ENCODE results near the gene ANP32A. TPM values are rescaled to one million over a fixed set of nuclear protein-coding genes. Genes with fewer than 3 reads are reported as not detected.

Gene ANP32A
- total and polyA plus RNA-seq, 9 donors = 29.4 to 158 (median 86.3) TPM

DNA sequence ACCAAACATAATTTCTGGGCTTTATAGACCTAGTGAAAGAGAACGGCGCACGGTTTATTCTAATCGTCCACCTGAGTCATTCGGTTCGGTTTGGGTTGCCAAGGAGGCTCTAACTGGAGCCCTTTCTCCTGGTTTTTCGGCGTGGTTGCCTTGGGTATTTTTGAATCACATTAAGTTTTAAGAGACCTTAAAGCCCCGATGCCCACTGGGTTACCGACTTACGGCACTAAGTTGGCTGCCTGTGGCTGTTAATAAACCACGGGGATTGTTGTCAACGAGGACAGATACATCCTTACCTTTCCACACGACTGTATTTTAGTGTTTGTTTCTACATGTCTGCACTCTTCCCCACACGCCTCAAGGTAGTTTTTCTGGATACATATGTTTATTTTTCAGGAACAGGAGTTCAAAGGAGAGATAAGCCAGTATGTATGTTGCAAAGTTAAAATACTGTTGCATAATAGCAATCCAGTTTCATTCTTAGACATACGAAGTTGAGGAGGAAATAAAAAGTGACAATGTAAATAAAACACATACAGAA is 1.2 kb upstream of the ANP32A start:
- Histone ChIP-seq H3K36me3 (no peaks in the 10 kb centered on the region), H3K4me1 (ENCODE audit: insufficient read depth) (peaks cover 2% of the 10 kb centered on the region), H3K27ac (no peak overlapping the region), H3K27me3 (no peaks in the 10 kb centered on the region), H3K9me3 (no peaks in the 10 kb centered on the region), H3K4me3 (peak overlapping the region; percentile 89)
- intact Hi-C loops (cut with DNase I) = no loop called here
- TF ChIP-seq, protein P1, sequence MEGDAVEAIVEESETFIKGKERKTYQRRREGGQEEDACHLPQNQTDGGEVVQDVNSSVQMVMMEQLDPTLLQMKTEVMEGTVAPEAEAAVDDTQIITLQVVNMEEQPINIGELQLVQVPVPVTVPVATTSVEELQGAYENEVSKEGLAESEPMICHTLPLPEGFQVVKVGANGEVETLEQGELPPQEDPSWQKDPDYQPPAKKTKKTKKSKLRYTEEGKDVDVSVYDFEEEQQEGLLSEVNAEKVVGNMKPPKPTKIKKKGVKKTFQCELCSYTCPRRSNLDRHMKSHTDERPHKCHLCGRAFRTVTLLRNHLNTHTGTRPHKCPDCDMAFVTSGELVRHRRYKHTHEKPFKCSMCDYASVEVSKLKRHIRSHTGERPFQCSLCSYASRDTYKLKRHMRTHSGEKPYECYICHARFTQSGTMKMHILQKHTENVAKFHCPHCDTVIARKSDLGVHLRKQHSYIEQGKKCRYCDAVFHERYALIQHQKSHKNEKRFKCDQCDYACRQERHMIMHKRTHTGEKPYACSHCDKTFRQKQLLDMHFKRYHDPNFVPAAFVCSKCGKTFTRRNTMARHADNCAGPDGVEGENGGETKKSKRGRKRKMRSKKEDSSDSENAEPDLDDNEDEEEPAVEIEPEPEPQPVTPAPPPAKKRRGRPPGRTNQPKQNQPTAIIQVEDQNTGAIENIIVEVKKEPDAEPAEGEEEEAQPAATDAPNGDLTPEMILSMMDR (IDR thresholded peaks at IDR 0.05) = no peak
- TF ChIP-seq POLR2A (IDR thresholded peaks at IDR 0.05) = no peak
- TF ChIP-seq EP300 (IDR thresholded peaks at IDR 0.05) = no peak
- no peak for DNase-seq
- WGBS, 3 donors = 8 to 13% (median 11%) methylated on average over 16 of the region's 16 CpGs

DNA sequence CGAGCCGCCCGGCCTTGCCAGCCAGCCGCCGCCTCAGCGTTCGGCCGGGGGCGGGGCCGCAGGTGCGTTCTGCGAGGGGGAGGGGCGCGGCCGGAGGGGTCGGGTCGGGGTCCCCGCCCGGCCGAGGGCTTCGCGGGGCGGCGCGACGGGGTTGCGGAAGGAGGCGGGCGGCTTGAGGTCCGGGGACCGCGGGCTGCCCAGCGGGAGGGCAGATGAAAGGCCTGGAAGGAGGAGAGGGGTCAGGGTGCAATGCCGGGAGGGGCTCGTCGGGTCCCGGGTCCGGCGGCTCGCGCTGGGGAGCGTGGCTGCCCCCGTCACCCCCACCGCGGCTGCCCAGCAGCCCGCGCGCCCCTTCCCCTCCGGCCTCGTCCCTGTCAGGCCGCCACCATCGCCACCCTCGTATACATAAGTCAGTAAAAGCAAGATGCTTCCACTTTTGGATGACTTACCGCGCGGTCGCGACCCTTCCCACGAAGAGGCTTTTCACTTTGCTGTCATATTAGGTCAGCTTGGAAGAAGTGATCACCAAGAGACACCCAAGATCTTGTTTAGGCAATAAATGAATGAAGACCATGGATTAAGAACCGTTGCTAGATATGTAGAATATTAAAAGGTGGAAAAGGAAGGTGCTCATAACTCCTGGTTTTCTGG is 620 bp upstream of the ANP32A start:
- 0 to 1% (median 0%) methylated on average over 59 to 60 of the region's 60 CpGs for WGBS, 3 donors
- H3K27ac ChIP-seq = peak overlapping the region; percentile 12 to 61
- intact Hi-C loops (cut with DNase I) = no loop called here

GRCh38 chr15:68819495-68820294 is 1.0 kb downstream of the ANP32A start:
- peak; percentile 39 to 65 (median 54) for DNase-seq
- intact Hi-C loops (cut with DNase I) = loop anchor here in 2 of 4 donors (2.0 to 10.0 kb wide), 2 partner anchors 43 to 265 kb away; no protein-coding TSS in a partner anchor
- Histone ChIP-seq H3K4me3 (peak overlapping the region; percentile 89), H3K27ac (peak overlapping the region; percentile 95 to 98), H3K27me3 (no peaks in the 10 kb centered on the region), H3K9me3 (no peaks in the 10 kb centered on the region), H3K4me1 (ENCODE audit: insufficient read depth) (peaks cover 6% of the 10 kb centered on the region), H3K36me3 (no peaks in the 10 kb centered on the region)
- TF ChIP-seq EP300 (IDR thresholded peaks at IDR 0.05) = no peak
- TF ChIP-seq POLR2A (IDR thresholded peaks at IDR 0.05) = no peak
- TF ChIP-seq, protein P1 (IDR thresholded peaks at IDR 0.05) = no peak
- 0 to 1% (median 1%) methylated on average over 48 of the region's 48 CpGs for WGBS, 3 donors

More for the DNA sequence above, 620 bp upstream of the ANP32A start:
- peaks cover 2% of the 10 kb centered on the region for H3K4me1 ChIP-seq (ENCODE audit: insufficient read depth)
- no peaks in the 10 kb centered on the region for H3K9me3 ChIP-seq
- no peaks in the 10 kb centered on the region for H3K36me3 ChIP-seq
- H3K27me3 ChIP-seq = no peaks in the 10 kb centered on the region
- TF ChIP-seq POLR2A (IDR thresholded peaks at IDR 0.05) = no peak
- TF ChIP-seq, protein P1 (IDR thresholded peaks at IDR 0.05) = no peak
- peak in 1 of 5 donors; percentile 16 for DNase-seq
- H3K4me3 ChIP-seq = peak overlapping the region; percentile 89

- peak; percentile 42 to 76 (median 59) for DNase-seq
- Histone ChIP-seq H3K27ac (peak overlapping the region; percentile 95 to 98), H3K27me3 (no peaks in the 10 kb centered on the region), H3K9me3 (no peaks in the 10 kb centered on the region), H3K36me3 (no peaks in the 10 kb centered on the region), H3K4me3 (peak overlapping the region; percentile 89), H3K4me1 (ENCODE audit: insufficient read depth) (peaks cover 6% of the 10 kb centered on the region)
- no peak for TF ChIP-seq POLR2A (IDR thresholded peaks at IDR 0.05)
- TF ChIP-seq, protein P1 (IDR thresholded peaks at IDR 0.05) = no peak
- TF ChIP-seq EP300 (IDR thresholded peaks at IDR 0.05) = no peak
- WGBS, 3 donors = 0 to 1% (median 1%) methylated on average over 51 to 68 of the region's 68 CpGs
- intact Hi-C loops (cut with DNase I) = loop anchor here in 2 of 4 donors (2.0 to 10.0 kb wide), 2 partner anchors 42 to 264 kb away; no protein-coding TSS in a partner anchor
Measured at GRCh38 chr15:68818769-68819494, 1.8 kb downstream of the ANP32A start.
